NCI-H146 treated with DMSO at 0.1 percent for 48 hours (cell line): ENCODE results near the gene GNA15.
"Not testable (repeated sequence)": the region's sequence is repeated elsewhere in the genome, so short reads cannot be mapped to it uniquely, and the experiment has no call there.

Experiments
- DNase-seq: peaks from one replicate; lab custom pipeline; 2025; ENCODE audit not compliant: unreplicated experiment; lab: John Stamatoyannopoulos, UW

GNA15 gene

GRCh38 chr19:3189702-3190469 is 54.1 kb downstream of the GNA15 start:
- DNase-seq: no peak

GRCh38 chr19:3190470-3190770 is 54.6 kb downstream of the GNA15 start:
- no peak for DNase-seq

- no peak for DNase-seq
Observed at GRCh38 chr19:3190921-3191805, 55.3 kb downstream of the GNA15 start.

GRCh38 chr19:3191806-3192104 is 55.9 kb downstream of the GNA15 start:
- not testable (repeated sequence) for DNase-seq

GRCh38 chr19:3192228-3192635 is 56.4 kb downstream of the GNA15 start:
- DNase-seq: no peak

GRCh38 chr19:3192684-3193083 is 56.9 kb downstream of the GNA15 start:
- DNase-seq: no peak

- no peak for DNase-seq
Observed at GRCh38 chr19:3193256-3194105, 57.6 kb downstream of the GNA15 start.

- no peak for DNase-seq
Observed at GRCh38 chr19:3194106-3195087, 58.6 kb downstream of the GNA15 start.

- DNase-seq: no peak
Observed at GRCh38 chr19:3196064-3196932, 60.5 kb downstream of the GNA15 start.

GRCh38 chr19:3196933-3197205 is 61.0 kb downstream of the GNA15 start:
- no peak for DNase-seq

- DNase-seq: no peak
Observed at GRCh38 chr19:3198901-3199700, 63.3 kb downstream of the GNA15 start.

- no peak for DNase-seq
Observed at GRCh38 chr19:3201072-3201700, 65.4 kb downstream of the GNA15 start.

GRCh38 chr19:3201911-3202310 is 66.1 kb downstream of the GNA15 start:
- DNase-seq: no peak

- DNase-seq: no peak
Observed at GRCh38 chr19:3202346-3202745, 66.5 kb downstream of the GNA15 start.

GRCh38 chr19:3202895-3203294 is 67.1 kb downstream of the GNA15 start:
- not testable (repeated sequence) for DNase-seq

- no peak for DNase-seq
Observed at GRCh38 chr19:3203805-3204645, 68.2 kb downstream of the GNA15 start.

- no peak for DNase-seq
Observed at GRCh38 chr19:3204646-3205275, 68.9 kb downstream of the GNA15 start.
